H9 (cell line): Measurements from ENCODE around the gene EML1. TPM values are rescaled to one million over a fixed set of nuclear protein-coding genes. Genes with fewer than 3 reads are reported as not detected.

ENCODE experiments used
- DNase-seq: peaks from one replicate; pipeline ENCODE4 v3.0.0-alpha.2; 2017
- H2AFZ ChIP-seq: one replicate; pipeline ENCODE4 v1.6.1; 2013; ENCODE audit warnings: mild to moderate bottlenecking, low read length, control low read depth, moderate library complexity
- H2AK5ac ChIP-seq: 2 replicates; pipeline ENCODE4 v1.6.1; 2013; ENCODE audit warnings: low read length, control low read depth, mixed read lengths; ENCODE audit not compliant: insufficient read length
- H2BK120ac ChIP-seq: one replicate; pipeline ENCODE4 v1.6.1; 2013; ENCODE audit warnings: low read depth, mild to moderate bottlenecking, low read length, control low read depth, inconsistent platforms; ENCODE audit not compliant: poor library complexity, severe bottlenecking
- H2BK12ac ChIP-seq: 2 replicates; pipeline ENCODE4 v1.6.1; 2013; ENCODE audit warnings: low read length, control low read depth, mixed read lengths, low read depth; ENCODE audit not compliant: insufficient read length
- H2BK15ac ChIP-seq: 2 replicates; pipeline ENCODE4 v1.6.1; 2013; ENCODE audit warnings: low read depth, low read length, control low read depth
- H2BK20ac ChIP-seq: one replicate; pipeline ENCODE4 v1.6.1; 2013; ENCODE audit warnings: low read depth, mild to moderate bottlenecking, low read length, control low read depth, inconsistent platforms; ENCODE audit not compliant: poor library complexity, severe bottlenecking
- H2BK5ac ChIP-seq: 2 replicates; pipeline ENCODE4 v1.6.1; 2013; ENCODE audit warnings: low read length, control low read depth, mixed read lengths; ENCODE audit not compliant: insufficient read length
- H3K14ac ChIP-seq: 2 replicates; pipeline ENCODE4 v1.6.1; 2013; ENCODE audit warnings: low read length, control low read depth; ENCODE audit not compliant: insufficient read depth
- H3K18ac ChIP-seq: 2 replicates; pipeline ENCODE4 v1.6.1; 2013; ENCODE audit warnings: low read depth, mild to moderate bottlenecking, mixed read lengths, low read length, control low read depth; ENCODE audit not compliant: insufficient read length
- H3K23ac ChIP-seq: 2 replicates; pipeline ENCODE4 v1.6.1; 2013; ENCODE audit warnings: low read length, control low read depth, mixed read lengths, low read depth; ENCODE audit not compliant: insufficient read length
- H3K23me2 ChIP-seq: 2 replicates; pipeline ENCODE4 v1.6.1; 2013; ENCODE audit warnings: low read depth, mild to moderate bottlenecking, mixed read lengths, low read length, control low read depth; ENCODE audit not compliant: insufficient read length, poor library complexity, severe bottlenecking
- H3K27ac ChIP-seq: 2 replicates; pipeline ENCODE4 v1.5.1; 2013; ENCODE audit warnings: low read length, control low read depth, mixed read lengths, low read depth; ENCODE audit not compliant: insufficient read length
- H3K27me3 ChIP-seq: 2 replicates; pipeline ENCODE4 v1.6.1; 2013; ENCODE audit warnings: low read length, control low read depth, inconsistent platforms; ENCODE audit not compliant: insufficient read depth
- H3K4ac ChIP-seq: 2 replicates; pipeline ENCODE4 v1.6.1; 2013; ENCODE audit warnings: low read depth, mild to moderate bottlenecking, control low read depth, inconsistent platforms, low read length, moderate library complexity
- H3K4me1 ChIP-seq: 2 replicates; pipeline ENCODE4 v1.6.1; 2013; ENCODE audit warnings: low read length, control low read depth, inconsistent platforms; ENCODE audit not compliant: insufficient read depth
- H3K4me2 ChIP-seq: 2 replicates; pipeline ENCODE4 v1.6.1; 2013; ENCODE audit warnings: low read length, control low read depth, mixed read lengths; ENCODE audit not compliant: insufficient read length, insufficient read depth
- H3K56ac ChIP-seq: 2 replicates; pipeline ENCODE4 v1.6.1; 2013; ENCODE audit warnings: low read depth, mild to moderate bottlenecking, mixed read lengths, low read length, control low read depth; ENCODE audit not compliant: insufficient read length
- H3K79me1 ChIP-seq: 2 replicates; pipeline ENCODE4 v1.6.1; 2013; ENCODE audit warnings: low read depth, mild to moderate bottlenecking, moderate library complexity, low read length, control low read depth, inconsistent platforms; ENCODE audit not compliant: insufficient read depth, poor library complexity, severe bottlenecking
- H3K79me2 ChIP-seq: 2 replicates; pipeline ENCODE4 v1.6.1; 2013; ENCODE audit warnings: low read length, control low read depth, inconsistent platforms; ENCODE audit not compliant: insufficient read depth
- H3K9ac ChIP-seq: 2 replicates; pipeline ENCODE4 v1.6.1; 2013; ENCODE audit warnings: low read length, control low read depth, mixed read lengths; ENCODE audit not compliant: insufficient read length; ENCODE audit errors: extremely low read depth
- H3K9me3 ChIP-seq: one replicate; pipeline ENCODE4 v1.6.1; 2013; ENCODE audit warnings: low read depth, low read length, inconsistent platforms; ENCODE audit not compliant: control insufficient read depth
- H3T11ph ChIP-seq: one replicate; pipeline ENCODE4 v1.6.1; 2013; ENCODE audit warnings: mild to moderate bottlenecking, low read length, control low read depth, inconsistent platforms
- H4K20me1 ChIP-seq: one replicate; pipeline ENCODE4 v1.6.1; 2013; ENCODE audit not compliant: control insufficient read depth, insufficient read length, insufficient read depth
- H4K5ac ChIP-seq: 2 replicates; pipeline ENCODE4 v1.6.1; 2013; ENCODE audit warnings: low read depth, mild to moderate bottlenecking, mixed read lengths, low read length, control low read depth; ENCODE audit not compliant: insufficient read length
- H4K8ac ChIP-seq: replicated peaks from 2 replicates; pipeline ENCODE4 v1.6.1; 2013; ENCODE audit warnings: low read length, control low read depth, mixed read lengths, low read depth; ENCODE audit not compliant: insufficient read length
- H4K91ac ChIP-seq: 2 replicates; pipeline ENCODE4 v1.6.1; 2013; ENCODE audit warnings: low read depth, mild to moderate bottlenecking, moderate library complexity, mixed read lengths, low read length, control low read depth; ENCODE audit not compliant: insufficient read length
- H3K27ac Mint-ChIP-seq, 3 experiments: 2 replicates in 2 of 3; 3 replicates in 1 of 3; pipeline ENCODE4 v1.8.0; 2020 to 2021; ENCODE audit warnings: mixed read lengths in 3 of 3, mild to moderate bottlenecking in 1 of 3, moderate library complexity in 1 of 3
- H3K27me3 Mint-ChIP-seq: 2 replicates; pipeline ENCODE4 v1.8.0; 2021; ENCODE audit warnings: low read depth, mild to moderate bottlenecking, moderate library complexity, mixed read lengths
- H3K36me3 Mint-ChIP-seq, 3 experiments: 2 replicates in 2 of 3; 3 replicates in 1 of 3; pipeline ENCODE4 v1.8.0; 2020 to 2021; ENCODE audit warnings: low read depth in 3 of 3, mixed read lengths in 3 of 3; ENCODE audit not compliant: insufficient read depth in 1 of 3
- H3K4me1 Mint-ChIP-seq, 2 experiments: 2 replicates each; pipeline ENCODE4 v1.8.0; 2020; ENCODE audit warnings: mixed read lengths in 2 of 2
- H3K4me3 Mint-ChIP-seq, 2 experiments: 2 replicates in 1 of 2; 3 replicates in 1 of 2; pipeline ENCODE4 v1.8.0; 2020 to 2021; ENCODE audit warnings: mild to moderate bottlenecking in 2 of 2, mixed read lengths in 2 of 2, moderate library complexity in 1 of 2
- H3K9me3 Mint-ChIP-seq, 2 experiments: 2 replicates in 1 of 2; 3 replicates in 1 of 2; pipeline ENCODE4 v1.8.0; 2020; ENCODE audit warnings: mild to moderate bottlenecking in 2 of 2, mixed read lengths in 2 of 2, moderate library complexity in 1 of 2
- total RNA-seq: library from RNA; stranded (reverse); gene quantifications from 2 replicates; pipeline ENCODE4 v1.2.1, GENCODE V29; 2021
- TF ChIP-seq, protein P1 (sequence below): fragments of 200-600 bp; sonication (generic); conservative IDR thresholded peaks from 3 replicates; pipeline ENCODE4 v1.8.0; 2021; ENCODE audit warnings: antibody characterized with exemption, mild to moderate bottlenecking

Gene EML1
- total RNA-seq, 1 experiment from 2014 or later: 16.7 TPM

DNA sequence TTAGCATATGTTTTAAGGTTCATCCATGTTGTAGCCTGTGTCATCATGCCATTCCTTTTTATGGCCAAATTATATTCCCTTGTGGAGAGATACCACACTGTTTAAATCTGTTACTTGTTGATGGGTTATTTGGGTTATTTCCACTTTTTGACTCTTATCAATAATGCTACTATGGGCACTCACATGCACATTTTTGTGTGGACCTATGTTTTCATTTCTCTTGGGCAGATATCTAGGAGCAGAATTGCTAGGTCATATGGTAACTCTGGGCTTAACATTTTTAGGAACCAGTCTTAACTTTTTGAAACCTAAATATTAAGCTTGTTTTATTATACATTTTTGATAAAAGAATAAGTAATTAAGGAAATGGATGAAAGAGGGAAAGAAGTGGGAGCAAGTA is 4.0 kb downstream of the EML1 start:
- Histone ChIP-seq H3K9ac (no peak overlapping the region), H2BK120ac (no peak overlapping the region), H4K5ac (no peak overlapping the region), H3K4me1 (no peaks in the 10 kb centered on the region; the same call in 1 of the 2 replicates), H4K20me1 (no peaks in the 10 kb centered on the region), H2BK12ac (no peak overlapping the region), H2BK5ac (no peak overlapping the region), H2AK5ac (no peak overlapping the region), H4K91ac (no peak overlapping the region), H2BK15ac (no peak overlapping the region), H3K79me2 (no peaks in the 10 kb centered on the region), H3K23me2 (peaks cover 4% of the 10 kb centered on the region), H3T11ph (no peak overlapping the region), H3K4ac (no peak overlapping the region), H3K27ac (no peak overlapping the region), H3K23ac (no peak overlapping the region), H3K4me2 (no peak overlapping the region), H2AFZ (no peak overlapping the region), H3K27me3 (no peaks in the 10 kb centered on the region), H3K14ac (no peak overlapping the region), H4K8ac (no peak overlapping the region), H3K18ac (no peak overlapping the region), H3K56ac (no peak overlapping the region), H3K79me1 (no peaks in the 10 kb centered on the region), H3K9me3 (no peaks in the 10 kb centered on the region), H2BK20ac (no peak overlapping the region)
- Mint-ChIP-seq H3K4me3 (no peak overlapping the region), H3K27me3 (peaks cover 5% of the 10 kb centered on the region), H3K27ac (no peak overlapping the region), H3K9me3 (no peaks in the 10 kb centered on the region; a peak in 1 of 5 replicates), H3K36me3 (0 out of 7 replicates have a peak, but pooled peaks cover 0 to 5% (median 0%) of the 10 kb centered on the region in 3 experiments), H3K4me1 (peaks cover 31 to 33% of the 10 kb centered on the region in 2 experiments)
- DNase-seq: no peak
- TF ChIP-seq, protein P1, sequence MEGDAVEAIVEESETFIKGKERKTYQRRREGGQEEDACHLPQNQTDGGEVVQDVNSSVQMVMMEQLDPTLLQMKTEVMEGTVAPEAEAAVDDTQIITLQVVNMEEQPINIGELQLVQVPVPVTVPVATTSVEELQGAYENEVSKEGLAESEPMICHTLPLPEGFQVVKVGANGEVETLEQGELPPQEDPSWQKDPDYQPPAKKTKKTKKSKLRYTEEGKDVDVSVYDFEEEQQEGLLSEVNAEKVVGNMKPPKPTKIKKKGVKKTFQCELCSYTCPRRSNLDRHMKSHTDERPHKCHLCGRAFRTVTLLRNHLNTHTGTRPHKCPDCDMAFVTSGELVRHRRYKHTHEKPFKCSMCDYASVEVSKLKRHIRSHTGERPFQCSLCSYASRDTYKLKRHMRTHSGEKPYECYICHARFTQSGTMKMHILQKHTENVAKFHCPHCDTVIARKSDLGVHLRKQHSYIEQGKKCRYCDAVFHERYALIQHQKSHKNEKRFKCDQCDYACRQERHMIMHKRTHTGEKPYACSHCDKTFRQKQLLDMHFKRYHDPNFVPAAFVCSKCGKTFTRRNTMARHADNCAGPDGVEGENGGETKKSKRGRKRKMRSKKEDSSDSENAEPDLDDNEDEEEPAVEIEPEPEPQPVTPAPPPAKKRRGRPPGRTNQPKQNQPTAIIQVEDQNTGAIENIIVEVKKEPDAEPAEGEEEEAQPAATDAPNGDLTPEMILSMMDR: no peak
